GM18868 (cell line): ENCODE data around the gene SCG3.
A peak's percentile ranks its signal among the peaks of the same experiment; 100 is the strongest.
"Not testable (repeated sequence)": the region's sequence is repeated elsewhere in the genome, so short reads cannot be mapped to it uniquely, and the experiment has no call there.

ENCODE experiments used
- ATAC-seq: cut with Tn5 transposase; IDR thresholded peaks from one replicate; pipeline ENCODE4 v1.9.1; 2021; ENCODE audit warnings: mild to moderate bottlenecking, moderate library complexity; ENCODE audit not compliant: unreplicated experiment

Gene SCG3

DNA sequence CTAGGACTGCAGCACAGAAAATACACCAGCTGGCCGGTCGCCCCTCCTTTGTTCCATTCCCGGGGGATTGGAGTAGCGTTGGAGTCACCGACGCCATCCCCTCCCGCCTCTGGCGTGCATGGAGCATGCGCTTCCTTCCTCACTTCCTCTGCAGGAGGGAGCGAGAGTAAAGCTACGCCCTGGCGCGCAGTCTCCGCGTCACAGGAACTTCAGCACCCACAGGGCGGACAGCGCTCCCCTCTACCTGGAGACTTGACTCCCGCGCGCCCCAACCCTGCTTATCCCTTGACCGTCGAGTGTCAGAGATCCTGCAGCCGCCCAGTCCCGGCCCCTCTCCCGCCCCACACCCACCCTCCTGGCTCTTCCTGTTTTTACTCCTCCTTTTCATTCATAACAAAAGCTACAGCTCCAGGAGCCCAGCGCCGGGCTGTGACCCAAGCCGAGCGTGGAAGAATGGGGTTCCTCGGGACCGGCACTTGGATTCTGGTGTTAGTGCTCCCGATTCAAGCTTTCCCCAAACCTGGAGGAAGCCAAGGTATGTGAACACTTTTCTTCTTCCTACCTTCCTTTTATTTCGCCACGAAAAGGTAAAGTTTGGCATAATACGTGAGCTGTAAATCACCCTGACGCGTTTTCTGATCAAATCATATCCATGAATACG, at the start of gene SCG3:
SCG3 (plus strand) TSS at position 201 of the 661 bp plus-strand sequence; CDS start at position 454, 253 bp downstream.
- ATAC-seq: peak; percentile 60

DNA sequence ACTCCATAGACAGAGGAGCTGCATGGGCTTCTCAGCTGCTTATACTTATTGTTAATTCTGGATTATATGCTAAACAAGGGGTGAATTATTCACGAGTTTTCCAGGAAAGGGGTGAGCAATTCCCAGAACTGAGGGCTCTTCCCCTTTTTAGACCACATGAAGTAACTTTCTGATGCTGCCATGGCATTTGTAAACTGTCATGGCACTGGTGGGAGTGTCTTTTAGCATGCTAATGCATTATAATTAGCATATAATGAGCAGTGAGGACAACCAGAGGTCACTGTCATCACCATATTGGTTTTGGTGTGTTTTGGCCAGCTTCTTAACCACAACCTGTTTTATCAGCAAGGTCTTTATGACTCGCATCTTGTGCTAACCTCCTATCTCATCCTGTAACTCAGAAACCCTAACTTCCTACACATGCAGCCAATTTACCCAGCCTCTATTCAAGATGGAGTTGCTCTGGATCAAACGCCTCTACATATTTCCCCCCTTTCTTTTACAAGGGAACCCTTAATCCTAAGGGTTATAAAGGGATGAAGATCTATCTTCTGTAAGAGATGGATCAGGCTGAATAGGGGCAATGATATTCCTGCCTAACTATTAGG, 46.6 kb upstream of the SCG3 start:
- no peak for ATAC-seq

DNA sequence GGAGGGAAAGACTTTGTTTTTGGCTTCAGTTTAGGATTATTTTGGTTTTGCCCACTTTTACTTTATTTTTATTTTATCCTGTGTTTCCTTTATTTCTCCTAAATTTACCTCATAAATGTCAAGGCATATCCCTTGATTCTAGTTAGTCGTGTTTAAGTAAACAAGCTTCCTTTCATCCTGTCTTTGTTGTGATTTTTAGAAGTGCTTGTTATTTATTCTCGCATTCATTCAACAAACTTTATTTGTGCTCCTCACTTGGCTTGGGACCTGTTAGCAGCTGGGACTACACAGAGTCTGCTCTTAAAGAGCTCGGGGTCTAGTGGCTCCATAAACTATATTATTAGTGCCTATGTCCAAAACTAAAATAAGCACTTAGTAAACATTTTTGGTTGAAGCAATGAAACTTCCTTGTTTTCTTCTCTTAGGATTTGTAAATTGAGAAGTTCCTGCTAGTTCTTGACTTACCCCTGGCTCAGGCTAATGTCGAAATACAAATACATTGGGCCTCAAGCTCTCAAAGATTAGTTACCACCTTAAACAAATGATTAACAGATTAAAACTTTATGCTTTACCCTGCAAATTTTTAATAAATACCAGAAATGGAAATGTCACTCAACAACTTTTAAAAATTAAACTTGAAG, 39.7 kb upstream of the SCG3 start:
- ATAC-seq: no peak

DNA sequence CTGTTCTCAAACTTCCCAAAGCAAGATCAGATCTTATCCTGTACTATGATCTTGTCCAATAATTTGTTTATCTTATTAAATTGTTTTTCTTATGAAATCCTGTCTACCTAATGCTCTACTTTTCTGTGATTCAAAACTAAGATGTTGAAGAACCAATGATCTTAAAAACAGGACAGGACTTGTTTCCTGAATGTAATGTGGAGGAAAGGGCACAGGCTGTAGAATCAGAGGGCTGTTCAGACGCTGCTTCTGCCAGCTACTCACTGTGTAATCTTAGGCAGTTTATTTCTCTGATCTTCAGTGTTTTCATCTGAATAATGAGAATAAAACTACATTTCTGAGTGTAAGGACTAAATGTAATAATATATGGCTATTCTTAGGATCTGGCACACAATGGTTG, 38.6 kb upstream of the SCG3 start:
- ATAC-seq: no peak

DNA sequence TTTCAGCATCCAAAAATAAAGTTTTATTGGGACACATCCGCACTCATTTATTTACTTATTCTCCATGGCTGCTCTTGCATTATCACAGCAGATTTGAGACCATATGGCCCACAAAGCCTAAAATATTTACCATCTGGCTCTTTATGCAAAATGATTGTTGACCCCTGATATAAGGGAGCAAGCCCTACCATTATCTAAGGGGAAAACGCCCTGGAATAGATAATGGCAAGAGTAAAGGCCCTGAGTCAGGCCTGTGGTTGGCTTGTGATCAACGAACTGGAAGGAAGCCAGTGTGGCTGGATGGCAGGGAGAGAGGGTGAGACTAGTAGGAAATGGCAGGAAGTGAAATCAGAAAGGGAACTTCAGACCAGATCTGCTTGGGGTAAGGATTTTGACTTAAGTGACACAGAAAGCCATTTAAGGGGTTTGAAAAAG, 34.2 kb upstream of the SCG3 start:
- no peak for ATAC-seq

DNA sequence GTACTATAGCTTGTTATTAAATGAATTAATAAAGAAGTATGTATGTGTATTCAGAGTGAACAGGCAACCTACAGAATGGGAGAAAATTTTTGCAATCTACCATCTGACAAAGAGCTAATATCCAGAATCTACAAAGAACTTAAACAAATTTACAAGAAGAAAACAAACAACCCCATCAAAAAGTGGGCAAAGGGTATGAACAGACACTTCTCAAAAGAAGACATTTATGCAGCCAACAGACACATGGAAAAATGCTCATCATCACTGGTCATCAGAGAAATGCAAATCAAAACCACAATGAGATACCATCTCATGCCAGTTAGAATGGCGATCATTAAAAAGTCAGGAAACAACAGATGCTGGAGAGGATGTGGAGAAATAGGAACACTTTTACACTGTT, 33.2 kb upstream of the SCG3 start:
- not testable (repeated sequence) for ATAC-seq

DNA sequence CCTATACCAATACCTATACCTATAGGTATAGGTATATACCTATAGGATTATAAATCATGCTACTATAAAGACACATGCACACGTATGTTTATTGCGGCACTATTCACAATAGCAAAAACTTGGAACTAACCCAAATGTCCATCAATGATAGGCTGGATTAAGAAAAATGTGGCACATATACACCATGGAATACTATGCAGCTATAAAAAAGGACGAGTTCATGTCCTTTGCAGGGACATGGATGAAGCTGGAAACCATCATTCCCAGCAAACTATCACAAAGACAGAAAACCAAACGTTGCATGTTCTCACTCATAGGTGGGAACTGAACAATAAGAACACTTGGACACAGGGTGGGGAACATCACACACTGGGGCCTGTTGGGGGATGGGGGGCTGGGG, 32.7 kb upstream of the SCG3 start:
- ATAC-seq: not testable (repeated sequence)

DNA sequence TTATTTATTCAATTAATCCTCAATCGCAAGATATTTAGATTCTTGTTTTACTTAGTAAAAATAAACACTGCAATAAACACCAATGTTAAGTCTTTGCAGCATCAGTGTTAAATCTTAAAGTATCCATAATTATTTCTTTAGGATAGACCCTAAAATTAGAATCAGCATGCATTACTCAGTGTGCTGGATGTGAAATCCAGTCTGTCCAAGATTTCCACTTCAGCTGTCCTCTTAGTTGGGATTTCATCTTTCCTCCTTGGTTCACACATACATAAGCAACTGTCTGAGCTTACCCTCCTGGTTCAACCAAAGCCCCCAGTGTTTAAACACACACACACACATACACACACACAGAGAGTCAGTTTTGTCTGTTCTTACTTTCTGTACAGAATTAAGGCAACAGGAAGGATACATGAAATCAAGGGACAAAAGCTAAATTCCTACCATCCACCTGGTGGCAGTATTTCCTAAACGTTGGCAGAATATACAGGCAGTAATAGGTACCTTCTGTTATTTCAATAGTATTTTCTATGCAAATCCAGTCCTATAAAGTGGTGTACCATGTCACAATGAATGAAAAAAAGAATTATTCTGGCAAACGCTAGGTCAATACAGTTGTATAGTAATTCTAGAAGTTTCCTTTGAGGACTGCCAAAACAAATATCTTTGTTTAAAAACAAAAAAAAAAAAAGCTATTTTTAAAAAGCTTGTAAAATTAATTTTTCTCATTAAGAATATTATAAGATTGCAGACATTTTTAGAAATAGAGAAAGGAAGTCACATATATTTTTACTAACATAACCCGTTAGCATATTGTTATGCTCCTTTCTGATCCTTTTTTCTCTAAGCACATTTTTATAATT, 31.4 kb upstream of the SCG3 start:
- ATAC-seq: peak; percentile 80

DNA sequence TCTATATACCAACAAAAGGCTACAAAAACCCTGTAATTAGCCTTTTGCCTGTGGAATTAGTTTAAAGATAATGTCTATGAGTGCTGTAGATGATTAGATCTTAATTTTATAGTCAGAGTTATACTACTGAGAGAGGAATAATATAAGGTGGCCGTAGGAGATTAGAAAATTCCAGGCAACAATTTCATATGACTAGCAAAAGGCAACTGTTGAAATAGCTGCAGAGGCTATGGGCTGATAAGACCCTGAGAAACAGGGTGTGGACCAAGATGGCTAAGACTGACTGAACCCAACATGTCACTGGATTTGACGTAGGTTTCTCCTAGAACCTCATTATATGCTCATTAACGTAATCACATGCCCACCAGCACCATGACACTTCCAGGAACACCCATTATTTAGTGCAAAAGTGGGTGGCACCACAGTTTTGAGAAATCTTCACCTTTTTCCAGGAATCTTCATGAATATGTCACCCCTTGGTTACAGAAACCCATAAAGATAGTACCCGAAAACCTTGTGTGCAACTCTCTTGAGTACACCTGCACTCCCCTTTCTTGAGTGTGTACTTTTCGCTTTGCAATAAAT, 29.1 kb upstream of the SCG3 start:
- ATAC-seq: no peak

DNA sequence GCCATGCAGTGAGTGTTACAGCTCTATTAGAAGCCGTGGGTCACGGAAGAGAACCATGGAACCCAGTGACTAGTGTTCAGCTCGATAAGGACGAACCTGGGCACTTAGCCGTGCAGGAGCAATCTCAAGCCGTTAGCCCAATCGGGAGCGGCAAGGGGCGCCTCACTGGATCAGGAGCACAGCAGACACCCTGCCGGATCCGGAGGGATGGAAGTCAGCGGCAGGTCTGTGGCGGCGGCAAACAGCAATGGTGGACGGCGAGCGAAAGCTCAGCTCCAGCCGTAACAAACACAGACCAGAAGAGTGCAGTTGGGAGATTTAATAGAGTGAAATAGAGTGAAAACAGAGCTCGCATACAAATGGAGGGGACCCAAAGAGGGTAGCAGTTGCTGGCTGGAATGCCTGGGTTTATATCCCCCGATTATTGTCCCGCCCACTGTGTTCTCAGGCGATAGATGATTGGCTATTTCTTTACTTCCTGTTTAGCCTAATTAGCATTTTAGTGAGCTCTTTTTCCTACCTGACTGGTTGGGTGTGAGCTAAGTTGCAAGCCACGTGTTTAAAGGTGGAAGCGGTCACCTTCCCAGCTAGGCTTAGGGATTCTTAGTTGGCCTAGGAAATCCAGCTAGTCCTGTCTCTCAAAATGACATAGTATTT, 25.8 kb upstream of the SCG3 start:
- not testable (repeated sequence) for ATAC-seq

DNA sequence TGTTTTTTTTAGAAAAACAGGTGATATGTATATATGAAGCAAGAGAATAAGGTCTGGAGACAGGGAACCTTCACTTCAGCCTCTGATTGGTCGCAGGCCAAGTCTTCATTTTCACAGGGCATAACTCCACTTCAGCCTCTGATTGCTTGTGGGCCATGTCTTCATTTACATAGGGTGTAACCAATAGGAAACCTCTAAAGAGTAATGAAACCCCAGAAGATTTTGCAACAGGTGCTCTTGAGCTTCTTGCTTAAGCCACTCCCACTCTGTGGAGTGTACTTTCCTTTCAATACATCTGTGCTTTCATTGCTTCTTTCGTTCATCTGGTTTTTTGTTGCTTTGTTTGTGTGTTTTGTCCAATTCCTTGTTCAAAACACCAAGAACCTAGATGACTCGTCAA, 22.6 kb upstream of the SCG3 start:
- ATAC-seq: no peak

DNA sequence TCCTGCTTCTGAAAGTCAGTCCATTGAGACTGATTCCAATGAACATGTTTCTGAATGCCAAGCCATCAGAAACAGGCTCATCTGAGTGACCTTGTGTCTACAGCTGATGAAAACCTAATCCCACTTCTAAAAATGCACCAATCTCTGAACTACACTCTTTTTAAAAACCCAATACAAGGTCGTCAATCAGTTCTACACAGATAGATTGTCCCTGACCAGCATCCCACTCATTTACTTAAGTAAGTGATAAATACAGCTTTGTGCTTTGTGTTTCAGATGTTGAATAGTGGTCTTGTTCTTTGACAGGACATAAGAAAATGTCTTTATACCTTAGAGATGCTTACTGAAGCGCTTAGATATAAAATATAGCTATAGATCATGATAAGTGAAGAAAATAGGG, 20.2 kb upstream of the SCG3 start:
- ATAC-seq: no peak

DNA sequence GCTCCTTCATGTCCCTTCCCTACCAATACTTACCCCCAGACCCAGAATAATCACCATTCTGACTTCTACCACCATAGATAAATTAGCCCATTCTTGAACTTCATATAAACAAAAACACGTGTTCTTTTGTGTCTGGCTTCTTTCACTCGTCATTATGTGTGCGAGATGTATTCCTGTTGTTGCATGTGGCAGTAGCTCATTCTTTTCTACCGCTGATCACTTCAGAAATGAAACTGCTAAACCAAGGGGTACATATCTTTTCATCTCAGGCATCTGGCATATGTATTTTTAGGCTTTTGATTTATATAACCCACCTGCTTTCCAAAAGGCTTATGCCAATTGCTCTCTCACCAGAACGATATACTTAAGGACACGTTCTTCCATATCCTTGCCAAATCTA, 13.8 kb upstream of the SCG3 start:
- no peak for ATAC-seq

DNA sequence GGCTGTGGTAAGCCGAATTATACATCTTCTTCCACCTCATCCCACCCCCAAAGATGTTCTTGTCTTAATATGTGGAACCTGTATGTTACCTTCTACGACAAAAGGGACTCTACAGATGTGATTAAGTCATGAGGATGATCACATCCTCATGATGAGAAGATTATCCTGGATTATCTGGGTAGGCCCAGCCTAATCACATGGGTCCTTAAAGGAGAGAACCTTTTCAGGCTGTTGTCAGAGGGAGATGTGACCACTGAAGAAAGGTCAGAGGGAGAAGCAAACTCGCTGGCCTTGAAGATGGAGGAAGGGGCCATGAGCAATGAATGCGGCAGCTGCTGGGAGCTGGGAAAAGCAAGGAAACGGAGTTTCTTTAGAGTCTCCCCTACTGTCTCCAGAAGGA, 12.9 kb upstream of the SCG3 start:
- ATAC-seq: no peak

DNA sequence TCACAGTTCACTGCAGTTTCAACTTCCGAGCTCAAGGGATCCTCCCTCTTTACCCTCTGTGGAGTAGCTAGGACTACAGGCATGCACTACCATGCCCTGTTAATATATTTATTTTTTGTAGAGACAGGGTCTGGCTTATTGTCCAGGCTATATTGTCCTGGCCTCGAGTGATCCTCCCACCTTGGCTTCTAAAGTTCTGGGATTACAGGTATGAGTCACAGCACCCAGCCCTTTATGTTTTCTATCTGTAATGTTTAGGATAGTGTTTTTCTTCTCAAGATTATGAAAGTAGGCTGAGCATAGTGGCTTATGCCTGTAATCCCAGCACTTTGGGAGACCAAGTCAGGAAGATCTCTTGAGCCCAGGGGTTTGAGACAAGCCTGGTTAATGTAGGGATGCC, 11.9 kb upstream of the SCG3 start:
- no peak for ATAC-seq

DNA sequence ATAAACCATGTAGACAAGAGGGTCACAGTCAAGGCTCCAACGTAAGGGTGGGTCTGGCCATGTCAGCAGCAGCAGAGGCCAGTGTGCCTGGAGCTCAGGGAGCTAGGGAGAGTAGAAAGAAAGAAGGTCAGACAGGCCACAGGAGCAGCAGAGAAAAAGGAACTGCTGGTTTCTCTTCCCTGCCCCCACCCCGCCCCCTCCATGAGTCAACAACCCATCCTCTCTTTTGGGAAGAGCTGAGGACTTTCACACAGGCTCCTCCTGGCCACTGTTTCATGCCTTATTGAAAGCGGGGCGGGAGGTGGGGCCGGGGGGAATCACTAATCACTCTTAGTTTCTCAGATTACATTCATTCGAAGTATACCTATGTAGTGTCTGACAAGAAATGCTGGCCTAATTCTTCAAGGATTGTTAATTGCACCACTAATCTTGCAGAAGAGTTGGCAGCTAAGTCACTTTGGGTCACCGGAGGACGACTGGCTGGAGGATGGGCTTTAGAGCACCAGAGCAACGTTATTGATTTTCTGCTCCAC, 9.1 kb upstream of the SCG3 start:
- no peak for ATAC-seq

DNA sequence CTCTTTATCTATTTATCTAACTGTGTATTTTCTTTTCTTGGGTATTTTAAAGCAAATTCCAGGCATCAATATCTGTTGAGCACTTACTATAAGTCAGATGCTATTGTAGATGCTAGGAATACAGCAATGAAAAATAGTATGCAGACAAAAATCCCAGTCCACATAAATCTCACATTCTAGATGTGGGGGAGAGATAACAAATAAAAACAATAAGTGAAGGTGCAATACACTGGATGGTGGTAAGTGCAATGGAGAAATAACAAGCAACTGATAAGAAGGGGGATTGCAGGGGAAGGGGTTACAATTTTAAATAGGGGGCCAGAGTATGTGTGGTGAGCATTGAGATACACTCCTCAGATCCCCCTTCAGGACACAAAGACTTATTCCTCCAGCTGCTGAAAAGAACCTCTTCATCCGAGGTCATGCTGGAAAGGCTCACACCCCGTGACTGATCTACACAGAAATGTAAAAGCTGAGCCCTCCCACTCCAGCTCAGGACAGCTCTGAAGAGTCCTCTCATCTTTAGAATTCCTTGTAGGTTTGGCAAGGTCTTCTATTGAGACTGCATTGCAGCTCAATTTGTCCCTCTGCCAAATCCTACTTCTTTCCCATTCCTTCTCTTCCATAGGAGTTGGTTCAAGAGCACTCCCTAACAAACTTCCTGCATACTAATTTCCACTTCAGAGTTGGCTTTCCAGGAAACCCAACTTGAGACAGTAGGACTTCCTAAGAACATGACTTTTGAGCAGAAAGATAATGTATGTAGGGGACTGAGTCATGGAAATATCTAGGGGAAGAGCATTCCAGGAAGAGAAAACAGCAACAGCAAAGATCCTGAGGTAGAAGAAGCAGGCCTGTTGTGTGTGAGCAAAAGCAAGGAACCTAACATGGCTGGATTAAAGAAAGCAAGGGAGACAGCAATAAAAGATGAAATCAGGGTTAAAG, 8.1 kb upstream of the SCG3 start:
- no peak for ATAC-seq

DNA sequence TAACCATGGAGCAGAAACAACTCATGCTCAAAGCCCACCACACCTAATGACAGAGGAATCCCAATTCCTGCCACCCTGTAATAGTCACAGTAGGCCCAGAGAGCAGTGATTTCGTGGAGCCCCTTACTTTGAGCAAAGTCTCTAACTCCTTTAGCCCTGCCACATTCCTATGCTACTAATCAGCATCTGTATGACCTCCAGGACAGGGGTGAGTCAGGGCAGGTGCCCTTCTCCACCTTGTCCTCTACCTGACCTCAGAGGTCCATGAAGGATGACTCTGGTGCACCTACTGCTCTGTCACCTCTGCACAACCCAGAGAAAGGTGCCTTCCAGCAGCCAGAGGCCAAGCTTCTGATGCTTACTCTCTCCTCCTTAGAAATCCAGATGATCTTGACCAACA, 6.1 kb upstream of the SCG3 start:
- ATAC-seq: no peak

DNA sequence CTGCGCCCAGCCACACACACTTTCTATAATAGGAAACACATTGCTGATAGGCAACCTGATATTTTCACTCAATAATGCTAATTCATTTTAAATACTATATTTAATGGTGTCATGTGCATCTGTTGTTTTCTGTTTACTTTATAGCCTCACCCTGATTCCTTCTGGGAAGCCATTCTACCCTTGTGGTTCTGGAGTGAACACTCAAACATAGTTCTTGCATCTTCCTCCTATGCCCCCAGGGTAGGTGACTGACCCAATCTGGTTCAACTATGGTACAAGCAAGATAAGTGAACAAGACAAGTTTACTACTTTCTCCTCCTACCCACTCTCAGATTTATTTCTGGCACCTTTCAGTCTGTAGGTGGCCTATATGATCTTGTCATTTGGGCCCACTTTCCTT, 4.3 kb upstream of the SCG3 start:
- no peak for ATAC-seq
